GM12878 (cell line): ENCODE results near the gene SREK1. TPM values are rescaled to one million over a fixed set of nuclear protein-coding genes. Genes with fewer than 3 reads are reported as not detected.

Experiments
- ATAC-seq: fragments of 200-7000 bp; cut with Tn5 transposase; 3 replicates; pipeline ENCODE4 v1.9.1; 2020; ENCODE audit warnings: mild to moderate bottlenecking, moderate library complexity
- BruUV-seq: library from RNA; stranded (reverse); fragments of 400-500 nt; replicated peaks from 2 replicates; lab custom pipeline; 2021; lab: Mats Ljungman, UMichigan
- CTCF ChIA-PET: fragments of 300-600 bp; sonication (Branson Sonifier 250); formaldehyde crosslinking; extraction: SDS; loops from one replicate; lab custom pipeline; 2021; ENCODE audit warnings: inconsistent platforms; lab: Yijun Ruan, JAX
- POLR2A ChIA-PET: fragments of 350-600 bp; formaldehyde crosslinking; extraction: SDS; loops from one replicate; lab custom pipeline; 2021; ENCODE audit warnings: inconsistent platforms; lab: Charles Lee
- RAD21 ChIA-PET: fragments of 300-600 bp; sonication (Branson Sonifier 250); formaldehyde crosslinking; loops from one replicate; lab custom pipeline; 2023; ENCODE audit warnings: antibody characterized with exemption; ENCODE audit not compliant: unreplicated experiment; lab: Charles Lee
- SMC1A ChIA-PET: fragments of 300-600 bp; sonication (Branson Sonifier 250); formaldehyde crosslinking; loops from one replicate; lab custom pipeline; 2023; ENCODE audit not compliant: unreplicated experiment, uncharacterized antibody; lab: Charles Lee
- DNase-seq: peaks from one replicate; pipeline ENCODE4 v3.0.0-alpha.2; 2011; ENCODE audit warnings: low read depth, low spot score
- FAIRE-seq: peaks from 3 replicates; lab custom pipeline; 2011; peaks lifted over from hg19 to GRCh38; lab: Jason Lieb, UNC
- H2AFZ ChIP-seq: 2 replicates; pipeline ENCODE4 v1.6.0; 2011; ENCODE audit warnings: low read depth, low read length, control low read depth; ENCODE audit not compliant: control insufficient read depth
- H3K27ac ChIP-seq: 2 replicates; pipeline ENCODE4 v1.5.1; 2011; ENCODE audit warnings: control low read depth; ENCODE audit not compliant: control insufficient read depth, insufficient read depth
- H3K27me3 ChIP-seq, 2 experiments: replicated peaks in 1 of 2; 2 replicates each; pipeline versions ENCODE4 v1.6.0 to v1.6.1; 2011; ENCODE audit warnings: low read length in 1 of 2; ENCODE audit not compliant: control insufficient read depth in 2 of 2, insufficient read depth in 2 of 2
- H3K36me3 ChIP-seq, 2 experiments: 2 replicates each; pipeline ENCODE4 v1.5.1; 2011; ENCODE audit warnings: low read length in 1 of 2; ENCODE audit not compliant: control insufficient read depth in 2 of 2, insufficient read depth in 2 of 2
- H3K4me1 ChIP-seq: 2 replicates; pipeline ENCODE4 v1.6.1; 2011; ENCODE audit warnings: mild to moderate bottlenecking, low read length, moderate library complexity, mixed read lengths; ENCODE audit not compliant: control insufficient read depth, insufficient read depth
- H3K4me2 ChIP-seq: 2 replicates; pipeline ENCODE4 v1.6.0; 2011; ENCODE audit warnings: control low read depth; ENCODE audit not compliant: control insufficient read depth, insufficient read depth
- H3K4me3 ChIP-seq: fragments of 200-600 bp; sonication (generic); 2 replicates; pipeline ENCODE4 v1.5.1; 2016
- H3K79me2 ChIP-seq: 2 replicates; pipeline ENCODE4 v1.6.0; 2011; ENCODE audit warnings: low read length; ENCODE audit not compliant: control insufficient read depth, insufficient read depth
- H3K9ac ChIP-seq: 2 replicates; pipeline ENCODE4 v1.8.0; 2011; ENCODE audit warnings: low read length, control low read depth, mixed read lengths; ENCODE audit not compliant: control insufficient read depth, insufficient read depth
- H3K9me3 ChIP-seq: replicated peaks from 3 replicates; pipeline ENCODE4 v1.5.1; 2011; ENCODE audit warnings: mild to moderate bottlenecking, low read length; ENCODE audit not compliant: control insufficient read depth, insufficient read depth
- H4K20me1 ChIP-seq: 2 replicates; pipeline ENCODE4 v1.6.0; 2011; ENCODE audit not compliant: control insufficient read depth, insufficient read depth
- BMI1 ChIP-seq: fragments of 450-650 bp; IDR thresholded peaks from 2 replicates; pipeline ENCODE4 v1.6.1; 2016; ENCODE audit warnings: mild to moderate bottlenecking, moderate library complexity, borderline replicate concordance
- BRCA1 ChIP-seq: IDR thresholded peaks from 2 replicates; pipeline ENCODE4 v1.6.1; 2011; ENCODE audit warnings: low read depth, low read length, improper control_type of control experiment
- CHD2 ChIP-seq: IDR thresholded peaks from 2 replicates; pipeline ENCODE4 v1.6.1; 2011; ENCODE audit warnings: low read depth, low read length, improper control_type of control experiment, borderline replicate concordance
- DPF2 ChIP-seq: fragments of 450-650 bp; IDR thresholded peaks from 2 replicates; pipeline ENCODE4 v1.6.1; 2017; ENCODE audit warnings: mild to moderate bottlenecking
- FOS ChIP-seq: IDR thresholded peaks from 3 replicates; pipeline ENCODE4 v1.6.1; 2011; ENCODE audit warnings: borderline replicate concordance; ENCODE audit not compliant: insufficient read length; ENCODE audit errors: extremely low read depth
- FOXM1 ChIP-seq: IDR thresholded peaks from 2 replicates; pipeline ENCODE4 v1.6.1; 2012; ENCODE audit warnings: low read depth, mild to moderate bottlenecking, inconsistent platforms, low read length, moderate library complexity
- NFXL1 ChIP-seq: fragments of 450-650 bp; IDR thresholded peaks from 2 replicates; pipeline ENCODE4 v1.6.1; 2017; ENCODE audit warnings: antibody characterized with exemption, mild to moderate bottlenecking, borderline replicate concordance
- NR2F1 ChIP-seq: fragments of 450-650 bp; conservative IDR thresholded peaks from 2 replicates; pipeline ENCODE4 v1.6.1; 2017; ENCODE audit warnings: mild to moderate bottlenecking
- SIN3A ChIP-seq: IDR thresholded peaks from 2 replicates; pipeline ENCODE4 v1.6.1; 2012; ENCODE audit warnings: low read depth, low read length, improper control_type of control experiment
- SIX5 ChIP-seq: IDR thresholded peaks from 2 replicates; pipeline ENCODE4 v1.6.1; 2011; ENCODE audit warnings: mild to moderate bottlenecking, low read depth, low read length, moderate library complexity; ENCODE audit not compliant: severe bottlenecking
- SPI1 ChIP-seq: IDR thresholded peaks from 2 replicates; pipeline ENCODE4 v1.6.1; 2011; ENCODE audit warnings: low read depth, mild to moderate bottlenecking, low read length, moderate library complexity, borderline replicate concordance; ENCODE audit not compliant: insufficient read depth
- SREBF1 ChIP-seq: IDR thresholded peaks from 2 replicates; pipeline ENCODE4 v1.6.1; 2012; ENCODE audit warnings: mild to moderate bottlenecking, low read length
- WGBS: methylation state at CpG from one replicate; pipeline ENCODE4 v1.1.6; 2016; ENCODE audit warnings: low lambda C conversion rate; ENCODE audit not compliant: insufficient replicate concordance, insufficient coverage; ENCODE audit errors: missing lambda C conversion rate; 5-methylcytosine and 5-hydroxymethylcytosine counted together
- in situ Hi-C: fragments of 300-500 bp; cut with MboI; formaldehyde crosslinking; loops from 9 replicates; pipeline ENCODE4 v1.14.3; 2018; ENCODE audit warnings: mixed read lengths
- intact Hi-C: fragments of 100-400 bp; cut with micrococcal nuclease; formaldehyde crosslinking; loops from one replicate; pipeline ENCODE4 v1.14.2; 2022; ENCODE audit not compliant: unreplicated experiment
- polyA plus RNA-seq, 11 experiments: library from polyadenylated mRNA; depleted of rRNA in 4 of 11; unstranded in 6 of 11; stranded (reverse) in 5 of 11; fragments of >200 nt; fragmentation: Nextera tagmentation in 4 of 11; fragmentation: Illumina TruSeq in 1 of 11; extraction: Ambion mirVana in 4 of 11; extraction: Trizol in 1 of 11; gene quantifications; 1 replicate in 1 of 11; 2 replicates in 10 of 11; pipeline versions ENCODE4 v1.2.1 to v1.2.3, GENCODE V29; 2011 to 2016; ENCODE audit warnings: inconsistent platforms in 2 of 11, missing spikeins in 2 of 11, low read depth in 1 of 11
- total RNA-seq, 4 experiments: library from RNA; depleted of rRNA in 3 of 4; stranded (reverse); fragments of >200 nt in 3 of 4; fragmentation: Illumina TruSeq in 1 of 4; extraction: Trizol in 1 of 4; gene quantifications; 2 replicates each; pipeline versions ENCODE4 v1.2.1 to v1.2.3, GENCODE V29; 2013 to 2021
- TF ChIP-seq, protein P1 (sequence below): IDR thresholded peaks from 2 replicates; pipeline ENCODE4 v1.6.1; 2011; ENCODE audit warnings: mild to moderate bottlenecking, low read depth, low read length, moderate library complexity; ENCODE audit not compliant: insufficient replicate concordance
- TF ChIP-seq, protein P2 (sequence below): fragments of 450-650 bp; IDR thresholded peaks from 2 replicates; pipeline ENCODE4 v1.6.1; 2016; ENCODE audit warnings: mild to moderate bottlenecking, moderate library complexity, borderline replicate concordance
- TF ChIP-seq, protein P3 (sequence below): fragments of 450-650 bp; IDR thresholded peaks from 2 replicates; pipeline ENCODE4 v1.6.1; 2017; ENCODE audit warnings: antibody characterized with exemption, mild to moderate bottlenecking, moderate library complexity

SREK1 gene
- total and polyA plus RNA-seq, 10 of the 15 experiments (the other 5 are each of a cell fraction or from before 2014, with no cell fraction given): 30.7 to 100 (median 61.5) TPM

DNA sequence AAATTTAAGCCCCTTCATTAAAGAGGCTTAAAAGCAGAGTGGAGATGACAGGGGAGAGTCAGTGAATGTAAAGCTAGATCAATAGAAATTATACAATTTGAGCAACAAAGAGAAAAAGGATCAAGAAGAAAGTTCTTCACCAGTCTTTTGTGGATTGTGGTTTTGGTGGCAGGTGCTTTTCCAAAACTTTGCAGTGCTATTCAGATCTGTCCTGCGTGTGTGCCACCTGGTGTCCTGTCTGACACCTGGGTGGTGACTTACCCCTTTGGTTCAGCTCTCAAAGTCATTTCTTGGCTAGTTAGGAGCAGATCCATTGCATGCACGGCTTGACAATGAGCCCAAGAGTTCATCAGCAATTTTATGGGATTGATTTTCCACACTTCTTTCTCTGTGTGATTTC, 69.4 kb downstream of the SREK1 start:
- no peak overlapping the region for H3K9ac ChIP-seq
- H3K79me2 ChIP-seq: no peaks in the 10 kb centered on the region
- H4K20me1 ChIP-seq: no peaks in the 10 kb centered on the region
- H3K4me2 ChIP-seq: no peak overlapping the region
- FAIRE-seq (no peak), ATAC-seq (no peak), DNase-seq (no peak)
- SMC1A ChIA-PET: interaction anchor here (1.1 kb wide), 1 partner anchor 9 kb away, joined by 3 read pairs; no protein-coding TSS in a partner anchor
- H3K27me3 ChIP-seq: no peaks in the 10 kb centered on the region; a peak in 1 of 4 replicates
- 18% methylated on average over 2 of the region's 2 CpGs for WGBS
- intact Hi-C loops (no loop called here), in situ Hi-C loops (no loop called here)
- H3K36me3 ChIP-seq: no peaks in the 10 kb centered on the region
- H3K27ac ChIP-seq: no peak overlapping the region
- no TSS peak for BruUV-seq
- no peak overlapping the region for H3K4me3 ChIP-seq
- no peaks in the 10 kb centered on the region for H3K4me1 ChIP-seq
- RAD21 ChIA-PET: interaction anchor here (0.9 kb wide), 1 partner anchor 9 kb away, joined by 3 read pairs; no protein-coding TSS in a partner anchor
- POLR2A ChIA-PET: no interaction called here
- no peaks in the 10 kb centered on the region for H3K9me3 ChIP-seq
- H2AFZ ChIP-seq: no peak overlapping the region
- CTCF ChIA-PET: no interaction called here
- TF ChIP-seq FOXM1: no peak
- no peak for TF ChIP-seq SIX5
- no peak for TF ChIP-seq NR2F1
- TF ChIP-seq, protein P1, sequence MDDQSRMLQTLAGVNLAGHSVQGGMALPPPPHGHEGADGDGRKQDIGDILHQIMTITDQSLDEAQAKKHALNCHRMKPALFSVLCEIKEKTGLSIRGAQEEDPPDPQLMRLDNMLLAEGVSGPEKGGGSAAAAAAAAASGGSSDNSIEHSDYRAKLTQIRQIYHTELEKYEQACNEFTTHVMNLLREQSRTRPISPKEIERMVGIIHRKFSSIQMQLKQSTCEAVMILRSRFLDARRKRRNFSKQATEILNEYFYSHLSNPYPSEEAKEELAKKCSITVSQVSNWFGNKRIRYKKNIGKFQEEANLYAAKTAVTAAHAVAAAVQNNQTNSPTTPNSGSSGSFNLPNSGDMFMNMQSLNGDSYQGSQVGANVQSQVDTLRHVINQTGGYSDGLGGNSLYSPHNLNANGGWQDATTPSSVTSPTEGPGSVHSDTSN: no peak
- TF ChIP-seq BRCA1: no peak
- no peak for TF ChIP-seq SIN3A
- TF ChIP-seq, protein P2, sequence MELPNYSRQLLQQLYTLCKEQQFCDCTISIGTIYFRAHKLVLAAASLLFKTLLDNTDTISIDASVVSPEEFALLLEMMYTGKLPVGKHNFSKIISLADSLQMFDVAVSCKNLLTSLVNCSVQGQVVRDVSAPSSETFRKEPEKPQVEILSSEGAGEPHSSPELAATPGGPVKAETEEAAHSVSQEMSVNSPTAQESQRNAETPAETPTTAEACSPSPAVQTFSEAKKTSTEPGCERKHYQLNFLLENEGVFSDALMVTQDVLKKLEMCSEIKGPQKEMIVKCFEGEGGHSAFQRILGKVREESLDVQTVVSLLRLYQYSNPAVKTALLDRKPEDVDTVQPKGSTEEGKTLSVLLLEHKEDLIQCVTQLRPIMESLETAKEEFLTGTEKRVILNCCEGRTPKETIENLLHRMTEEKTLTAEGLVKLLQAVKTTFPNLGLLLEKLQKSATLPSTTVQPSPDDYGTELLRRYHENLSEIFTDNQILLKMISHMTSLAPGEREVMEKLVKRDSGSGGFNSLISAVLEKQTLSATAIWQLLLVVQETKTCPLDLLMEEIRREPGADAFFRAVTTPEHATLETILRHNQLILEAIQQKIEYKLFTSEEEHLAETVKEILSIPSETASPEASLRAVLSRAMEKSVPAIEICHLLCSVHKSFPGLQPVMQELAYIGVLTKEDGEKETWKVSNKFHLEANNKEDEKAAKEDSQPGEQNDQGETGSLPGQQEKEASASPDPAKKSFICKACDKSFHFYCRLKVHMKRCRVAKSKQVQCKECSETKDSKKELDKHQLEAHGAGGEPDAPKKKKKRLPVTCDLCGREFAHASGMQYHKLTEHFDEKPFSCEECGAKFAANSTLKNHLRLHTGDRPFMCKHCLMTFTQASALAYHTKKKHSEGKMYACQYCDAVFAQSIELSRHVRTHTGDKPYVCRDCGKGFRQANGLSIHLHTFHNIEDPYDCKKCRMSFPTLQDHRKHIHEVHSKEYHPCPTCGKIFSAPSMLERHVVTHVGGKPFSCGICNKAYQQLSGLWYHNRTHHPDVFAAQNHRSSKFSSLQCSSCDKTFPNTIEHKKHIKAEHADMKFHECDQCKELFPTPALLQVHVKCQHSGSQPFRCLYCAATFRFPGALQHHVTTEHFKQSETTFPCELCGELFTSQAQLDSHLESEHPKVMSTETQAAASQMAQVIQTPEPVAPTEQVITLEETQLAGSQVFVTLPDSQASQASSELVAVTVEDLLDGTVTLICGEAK: no peak
- TF ChIP-seq, protein P3, sequence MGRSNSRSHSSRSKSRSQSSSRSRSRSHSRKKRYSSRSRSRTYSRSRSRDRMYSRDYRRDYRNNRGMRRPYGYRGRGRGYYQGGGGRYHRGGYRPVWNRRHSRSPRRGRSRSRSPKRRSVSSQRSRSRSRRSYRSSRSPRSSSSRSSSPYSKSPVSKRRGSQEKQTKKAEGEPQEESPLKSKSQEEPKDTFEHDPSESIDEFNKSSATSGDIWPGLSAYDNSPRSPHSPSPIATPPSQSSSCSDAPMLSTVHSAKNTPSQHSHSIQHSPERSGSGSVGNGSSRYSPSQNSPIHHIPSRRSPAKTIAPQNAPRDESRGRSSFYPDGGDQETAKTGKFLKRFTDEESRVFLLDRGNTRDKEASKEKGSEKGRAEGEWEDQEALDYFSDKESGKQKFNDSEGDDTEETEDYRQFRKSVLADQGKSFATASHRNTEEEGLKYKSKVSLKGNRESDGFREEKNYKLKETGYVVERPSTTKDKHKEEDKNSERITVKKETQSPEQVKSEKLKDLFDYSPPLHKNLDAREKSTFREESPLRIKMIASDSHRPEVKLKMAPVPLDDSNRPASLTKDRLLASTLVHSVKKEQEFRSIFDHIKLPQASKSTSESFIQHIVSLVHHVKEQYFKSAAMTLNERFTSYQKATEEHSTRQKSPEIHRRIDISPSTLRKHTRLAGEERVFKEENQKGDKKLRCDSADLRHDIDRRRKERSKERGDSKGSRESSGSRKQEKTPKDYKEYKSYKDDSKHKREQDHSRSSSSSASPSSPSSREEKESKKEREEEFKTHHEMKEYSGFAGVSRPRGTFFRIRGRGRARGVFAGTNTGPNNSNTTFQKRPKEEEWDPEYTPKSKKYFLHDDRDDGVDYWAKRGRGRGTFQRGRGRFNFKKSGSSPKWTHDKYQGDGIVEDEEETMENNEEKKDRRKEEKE: no peak
- TF ChIP-seq SREBF1: no peak
- no peak for TF ChIP-seq DPF2
- TF ChIP-seq BMI1: no peak
- TF ChIP-seq SPI1: no peak
- no peak for TF ChIP-seq NFXL1
- no peak for TF ChIP-seq FOS
- no peak for TF ChIP-seq CHD2
